CD4-positive, alpha-beta T cell treated with Interleukin-12 subunit alpha and Interleukin-12 subunit beta, for 1 hour (primary cell): ENCODE results near the gene CDH22.

ENCODE experiments used
- DNase-seq: peaks from one replicate; pipeline ENCODE4 v3.0.0-alpha.2; 2020

The CDH22 gene

DNA sequence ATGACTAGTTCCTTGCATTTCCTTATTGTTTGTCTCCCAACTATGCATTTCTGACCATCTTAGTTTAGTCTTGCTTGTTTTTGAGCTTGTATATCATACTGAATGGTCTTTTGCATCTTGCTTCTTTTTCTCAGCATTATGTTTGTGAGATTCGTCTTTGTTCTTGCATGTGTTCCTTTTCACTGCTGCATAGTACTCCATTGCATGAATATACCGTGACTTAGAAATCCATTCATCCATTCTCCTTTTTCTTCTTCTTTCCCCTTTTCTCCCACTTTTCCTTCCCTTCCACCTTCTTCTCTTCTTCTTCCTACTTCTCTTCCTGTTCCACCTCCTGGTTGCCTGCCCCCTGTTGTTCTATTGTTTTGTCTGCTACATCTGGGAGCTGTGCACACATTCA, 42.8 kb downstream of the CDH22 start:
- DNase-seq = no peak

DNA sequence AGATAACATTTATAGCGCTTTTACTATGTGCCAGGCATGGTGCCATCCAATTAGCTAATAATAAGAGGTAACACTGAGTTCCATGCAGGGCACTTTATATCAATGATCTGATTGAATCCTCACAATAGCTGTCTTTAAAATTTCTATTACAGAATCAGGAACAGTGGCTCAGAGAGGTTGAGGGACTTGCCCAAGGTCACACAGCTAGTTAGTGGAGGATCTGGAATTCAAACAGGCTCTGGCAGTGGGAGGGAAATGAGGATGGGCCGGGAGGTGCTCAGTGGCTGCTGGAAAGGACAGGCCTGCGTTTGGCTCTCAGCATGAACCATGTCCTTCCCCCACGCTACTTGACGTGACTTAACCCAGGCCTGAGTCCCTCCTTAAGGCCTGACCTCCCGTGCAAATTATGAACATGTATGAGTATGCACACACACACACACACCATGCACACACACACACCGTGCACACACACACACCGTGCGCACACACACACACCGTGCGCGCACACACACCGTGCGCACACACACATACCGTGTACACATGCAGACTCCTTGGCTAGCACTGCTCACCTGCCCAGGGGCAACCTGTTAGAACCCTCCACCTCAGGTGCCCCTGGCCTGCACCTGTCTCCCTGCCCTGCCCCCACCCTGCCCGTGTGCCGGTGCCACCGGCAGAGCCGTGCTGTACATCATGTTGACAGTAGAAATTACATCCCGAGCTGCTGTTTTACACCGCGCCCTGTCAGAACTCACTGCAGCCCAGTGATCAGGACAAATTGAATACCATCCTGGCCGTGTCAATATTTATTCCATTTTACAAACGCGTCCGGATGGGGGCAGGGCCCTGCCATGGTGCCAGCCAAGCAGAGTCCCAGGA, 43.7 kb downstream of the CDH22 start:
- DNase-seq = no peak

DNA sequence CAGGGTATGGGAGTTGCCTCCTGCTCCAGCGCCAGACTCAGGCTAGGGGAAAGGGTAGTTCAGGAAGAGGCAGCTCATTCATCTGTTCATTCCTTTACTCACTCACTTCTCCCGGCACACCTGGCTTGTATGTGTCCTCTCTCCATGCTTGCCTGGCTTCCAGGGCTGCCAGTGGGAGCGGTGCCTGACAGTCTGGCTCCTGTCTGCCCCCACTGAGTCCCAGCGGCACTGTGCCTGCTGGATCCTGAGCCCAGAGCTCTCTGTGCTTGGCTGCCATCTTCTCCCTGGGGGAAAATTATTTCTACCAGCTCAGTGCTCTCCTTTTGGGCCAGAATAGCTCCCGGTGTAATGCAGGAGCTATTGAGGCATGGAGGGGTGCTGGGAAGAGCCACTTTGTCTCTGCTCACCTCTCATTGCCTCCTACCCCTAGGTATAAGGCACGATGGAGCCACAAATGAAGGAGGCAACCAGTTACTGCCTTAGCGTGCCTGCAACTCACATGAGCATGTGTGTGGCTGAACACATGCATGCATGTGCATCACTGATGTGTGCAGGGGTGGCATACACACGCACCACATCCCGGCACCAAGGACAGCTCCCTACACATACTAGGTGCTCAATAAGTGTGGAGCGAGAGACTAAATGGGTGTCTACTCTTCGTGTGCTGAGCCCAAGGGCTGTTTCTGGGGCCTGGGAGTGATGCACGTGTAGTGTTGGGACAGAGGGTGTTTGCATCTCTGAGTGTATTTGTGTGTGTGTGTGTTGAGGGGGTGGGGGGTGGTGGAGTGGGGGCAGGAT, 46.6 kb downstream of the CDH22 start:
- DNase-seq = no peak

DNA sequence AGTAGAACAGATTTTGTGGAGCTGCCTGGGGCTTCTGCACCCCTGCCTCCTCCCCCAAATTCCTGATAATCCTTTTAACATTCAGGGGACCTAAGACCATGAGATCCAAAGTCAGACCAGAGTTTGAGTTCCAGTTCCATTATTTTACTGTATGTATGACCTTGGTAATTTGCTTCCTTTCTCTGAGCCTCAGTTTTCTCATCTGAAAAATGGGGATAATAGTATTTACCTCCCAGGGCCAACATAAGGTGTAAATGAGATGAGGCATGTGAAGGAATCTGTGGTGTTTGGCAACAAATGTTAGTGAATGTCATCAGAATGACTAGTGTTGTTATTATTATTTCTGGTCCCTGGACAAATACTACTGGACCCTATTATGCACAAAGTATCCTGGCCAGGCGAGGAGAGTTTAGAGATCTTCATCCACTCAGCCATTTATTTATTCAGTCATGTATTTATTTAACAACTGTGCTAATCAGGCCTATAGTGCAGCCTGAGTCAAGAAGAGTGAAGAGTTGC, 47.3 kb downstream of the CDH22 start:
- DNase-seq = no peak

DNA sequence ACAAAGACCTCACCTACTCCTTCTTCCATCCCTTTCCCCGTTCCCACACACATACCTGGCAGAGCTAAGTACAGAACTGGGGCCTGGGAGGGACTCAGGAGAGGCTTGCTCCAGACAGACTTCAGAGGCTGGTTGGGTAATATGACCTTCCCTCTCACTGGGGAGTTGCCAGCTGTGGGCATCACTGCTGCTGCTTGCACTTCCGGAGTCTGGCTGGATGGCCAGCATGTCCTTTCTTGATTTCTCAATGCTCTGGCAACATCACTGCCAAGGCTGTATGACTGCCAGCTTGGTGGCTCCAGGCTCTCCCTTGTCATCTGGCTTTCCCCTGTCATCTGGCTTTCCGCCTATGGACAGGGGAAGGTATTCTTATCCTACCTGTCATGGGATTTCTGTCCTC, 47.8 kb downstream of the CDH22 start:
- no peak for DNase-seq

DNA sequence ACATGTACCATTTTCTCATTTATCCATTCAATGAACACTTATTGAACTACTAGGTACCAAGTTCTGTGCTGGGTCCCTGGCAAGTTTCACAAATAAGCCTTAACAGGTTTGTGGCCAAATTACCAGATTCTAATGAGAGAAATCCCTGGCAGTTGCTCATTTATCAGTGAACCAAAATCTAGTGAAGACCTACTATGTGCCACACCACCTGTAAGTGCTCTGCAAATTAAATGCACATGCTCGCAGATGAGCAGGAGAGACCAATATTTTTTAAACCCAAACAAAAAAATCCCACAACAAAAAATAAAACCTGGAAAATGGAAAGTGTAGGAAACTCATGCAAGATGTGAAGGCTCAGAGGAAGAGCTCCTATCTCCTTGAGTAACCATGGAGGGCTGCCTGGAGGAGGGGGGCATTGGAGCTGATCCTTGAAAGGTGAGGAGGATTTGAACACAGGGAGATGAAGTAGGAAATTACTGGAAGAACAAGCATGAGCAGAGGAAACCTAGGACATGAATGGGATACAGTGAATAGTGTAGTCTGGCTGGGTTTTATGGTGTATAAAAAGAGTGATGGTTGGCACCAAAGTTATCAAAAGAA, 48.9 kb downstream of the CDH22 start:
- no peak for DNase-seq

DNA sequence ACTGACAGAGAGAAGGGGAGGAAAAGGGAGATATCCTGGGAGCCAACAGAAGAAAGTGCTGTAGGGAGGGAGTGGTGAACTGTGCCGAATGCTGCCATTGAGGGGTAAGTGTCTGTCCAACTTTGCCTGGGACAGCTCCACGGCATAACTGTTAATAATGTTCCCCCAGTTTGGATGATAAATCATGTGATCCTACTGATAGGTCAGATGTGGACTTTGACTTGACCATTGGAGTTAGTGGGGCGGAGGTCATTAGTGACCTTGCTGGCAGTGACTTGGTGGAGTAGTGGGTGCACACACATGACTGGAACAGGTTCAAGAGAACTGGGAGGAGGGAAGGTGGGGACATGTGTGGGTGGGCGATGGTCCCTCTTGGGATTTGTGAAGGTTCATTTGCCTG, 50.4 kb downstream of the CDH22 start:
- DNase-seq = no peak

DNA sequence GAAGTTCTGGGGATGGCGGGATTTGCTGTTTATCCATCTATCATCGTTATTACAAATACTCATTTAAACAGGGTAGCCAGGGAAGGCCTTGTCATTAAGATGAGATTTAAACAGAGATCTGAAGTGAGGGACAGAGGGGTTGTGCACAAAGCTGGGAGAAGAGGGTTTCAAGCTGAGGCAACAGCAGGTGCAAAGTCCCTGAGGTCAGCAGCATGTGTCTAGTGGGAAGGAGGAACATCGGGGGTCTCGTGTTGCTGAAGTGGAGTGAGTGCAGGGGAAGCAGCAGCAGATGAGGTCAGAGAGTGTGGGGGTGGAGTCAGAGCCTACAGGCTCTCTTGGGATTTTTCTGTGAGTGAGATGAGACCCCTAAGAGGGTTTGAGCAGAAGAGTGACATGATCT, 52.0 kb downstream of the CDH22 start:
- no peak for DNase-seq

DNA sequence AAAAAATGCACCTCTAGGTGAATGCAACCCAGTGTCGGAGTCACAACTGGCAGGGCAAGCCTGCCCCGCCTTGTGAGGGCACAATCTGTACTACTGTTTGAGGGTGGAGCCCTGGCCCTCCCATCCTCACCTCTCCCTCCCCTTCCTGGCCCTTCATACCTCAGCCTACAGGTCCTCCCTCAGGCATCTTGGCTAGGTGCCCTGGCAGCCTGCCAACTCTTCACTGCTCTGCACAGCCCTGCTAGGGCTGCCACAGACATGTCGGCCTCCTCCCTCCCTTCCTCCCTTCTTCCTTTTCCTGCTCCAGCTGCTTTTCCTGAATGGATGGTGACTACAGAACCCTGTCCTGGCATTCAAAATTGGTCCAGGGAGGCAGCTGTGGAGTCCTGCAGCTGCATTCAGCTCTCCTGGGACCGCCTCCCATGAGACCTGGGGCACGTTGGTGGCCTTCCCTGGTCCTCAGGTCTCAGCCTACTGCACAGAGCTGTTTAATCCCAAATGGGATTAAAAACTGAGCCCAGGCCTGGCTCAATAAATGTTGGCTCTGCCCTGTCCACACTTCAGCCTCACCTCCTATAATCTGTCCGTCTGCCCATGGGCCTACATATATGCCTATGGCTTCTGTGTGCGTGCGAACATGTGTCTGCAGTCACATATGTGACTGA, 52.7 kb downstream of the CDH22 start:
- peak; percentile 2 for DNase-seq

DNA sequence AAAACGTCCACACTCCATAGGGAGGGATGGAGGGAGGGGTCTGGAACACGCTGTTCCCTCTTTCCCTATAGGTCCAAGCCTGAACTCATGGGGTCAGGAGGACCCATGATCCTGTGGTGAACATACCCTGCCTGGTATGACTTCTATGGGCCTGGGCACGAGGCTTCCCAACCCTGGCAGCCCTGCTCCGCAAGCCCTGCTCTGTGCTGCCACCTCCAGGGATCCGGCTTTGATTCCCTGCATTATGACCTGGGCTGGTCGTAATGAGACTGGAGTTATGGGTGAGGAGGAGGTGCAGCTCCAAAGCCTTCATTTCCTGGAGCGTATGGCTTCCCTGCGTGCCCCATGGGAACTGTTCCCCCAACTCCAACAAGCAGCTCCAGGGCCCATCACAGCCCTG, 54.9 kb downstream of the CDH22 start:
- DNase-seq = no peak

DNA sequence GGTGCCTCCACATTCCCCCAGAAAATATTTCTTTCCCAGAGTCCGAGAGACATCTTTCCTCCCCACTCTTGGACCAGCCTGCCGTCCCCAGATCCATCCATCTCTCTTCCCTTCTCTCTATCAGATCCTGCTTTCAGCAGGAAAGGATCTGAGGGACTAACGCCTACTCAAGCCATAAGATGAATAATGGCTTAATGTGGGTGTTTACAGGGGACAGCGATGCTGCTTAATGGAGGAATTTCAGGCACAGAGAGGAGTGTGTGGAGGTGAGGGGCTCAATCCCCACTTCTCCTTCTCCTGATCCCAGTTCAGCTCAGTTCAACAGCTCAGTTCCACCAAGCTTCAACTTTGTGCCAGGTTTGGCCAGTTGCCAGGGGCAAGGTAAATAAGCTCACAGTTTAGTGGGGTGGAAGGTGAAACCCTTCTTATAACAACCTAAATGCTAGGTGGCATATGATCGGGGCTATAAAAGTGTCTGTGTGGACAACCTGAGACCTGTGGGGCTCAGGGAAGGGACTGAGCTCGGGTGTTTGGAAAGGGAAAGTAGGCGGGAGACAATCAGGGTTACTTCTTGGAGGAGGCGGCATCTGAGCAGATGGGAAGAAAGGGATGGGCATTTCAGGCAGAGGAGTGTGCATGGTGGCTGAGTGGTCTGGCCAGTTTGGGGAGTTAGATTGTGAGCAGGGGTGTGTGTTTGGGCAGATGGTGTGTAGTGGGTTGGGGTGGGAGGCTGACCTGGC, 55.8 kb downstream of the CDH22 start:
- DNase-seq = no peak

DNA sequence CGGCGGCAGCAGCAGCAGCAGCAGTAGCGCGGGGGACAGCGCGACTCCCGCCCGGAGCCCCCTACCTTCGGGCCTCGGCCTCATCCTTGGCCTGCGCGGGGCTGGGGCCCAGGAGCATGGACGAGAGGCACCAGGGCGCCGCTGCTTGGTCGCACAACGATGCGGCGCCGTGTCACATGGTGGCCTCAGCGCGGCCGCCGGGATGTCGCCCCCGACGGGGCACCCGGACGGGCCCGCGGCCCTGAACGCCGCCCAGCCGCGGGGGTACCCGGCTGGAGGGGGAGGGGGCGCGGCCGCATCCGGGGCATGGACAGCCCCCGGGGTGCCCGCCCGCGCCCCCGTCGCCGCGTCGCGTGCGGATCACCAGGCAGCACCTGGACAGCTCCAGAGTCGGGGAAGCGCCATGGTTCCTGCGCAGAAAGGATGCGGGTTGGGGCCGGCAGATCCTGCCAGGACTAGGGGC, 57.1 kb downstream of the CDH22 start:
- DNase-seq = no peak

DNA sequence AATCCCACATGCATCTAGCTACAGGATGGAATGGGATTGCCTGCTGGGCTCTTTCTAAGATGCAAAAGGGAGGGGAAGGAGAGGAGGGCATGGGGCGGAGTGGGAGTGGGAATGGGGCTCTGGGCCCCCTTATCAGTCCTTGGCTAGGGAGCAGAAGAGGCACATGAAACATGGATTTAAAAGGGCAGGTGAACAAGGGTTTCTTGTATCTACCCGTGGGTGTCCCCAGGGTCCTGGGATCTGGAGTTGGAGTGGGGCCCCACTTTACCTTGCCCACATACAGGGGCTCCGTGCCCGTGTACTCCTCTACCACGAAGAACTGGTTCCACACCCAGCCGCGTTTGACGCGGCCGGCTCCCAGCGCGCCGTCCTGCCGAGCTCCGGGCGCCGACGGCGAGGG, 57.5 kb downstream of the CDH22 start:
- DNase-seq = no peak

DNA sequence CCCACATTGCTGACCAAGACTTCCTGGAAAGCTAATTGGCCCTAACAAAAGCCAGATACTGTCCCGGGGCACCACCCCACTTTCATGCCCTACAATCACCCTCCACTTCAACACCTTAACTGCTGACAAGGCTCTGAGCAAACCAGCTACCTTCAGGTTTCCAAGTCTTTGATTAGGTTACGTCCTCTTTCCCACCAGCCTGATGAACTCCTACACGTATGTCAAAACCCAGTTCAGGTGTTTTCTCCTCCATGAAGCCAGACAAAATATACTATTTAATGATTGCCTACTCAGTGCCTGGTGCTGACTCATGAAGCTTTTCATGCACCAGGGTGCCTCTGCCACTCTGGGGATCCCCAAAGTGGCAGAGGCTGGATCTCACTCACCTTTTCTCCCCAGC, 58.6 kb downstream of the CDH22 start:
- no peak for DNase-seq

DNA sequence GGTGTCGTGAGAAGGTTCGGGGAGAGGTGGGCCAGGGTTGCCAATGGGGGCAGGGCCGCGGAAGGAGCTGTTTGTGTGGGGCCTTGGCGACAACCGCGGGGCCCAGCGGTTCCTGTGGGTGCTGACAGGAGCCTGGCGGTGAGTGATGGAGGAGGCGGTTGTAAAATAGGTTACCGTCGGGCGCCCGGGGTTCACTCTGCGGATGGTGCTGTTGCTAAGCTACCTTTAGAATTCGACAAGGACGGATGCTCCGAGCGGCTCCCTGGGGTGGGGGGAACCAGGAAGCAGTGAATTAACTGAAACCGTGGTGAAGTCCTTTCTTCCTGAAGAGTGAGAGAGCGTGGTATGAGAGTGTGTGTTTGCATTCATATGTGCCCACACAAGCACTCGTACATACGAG, 61.7 kb downstream of the CDH22 start:
- DNase-seq = no peak

DNA sequence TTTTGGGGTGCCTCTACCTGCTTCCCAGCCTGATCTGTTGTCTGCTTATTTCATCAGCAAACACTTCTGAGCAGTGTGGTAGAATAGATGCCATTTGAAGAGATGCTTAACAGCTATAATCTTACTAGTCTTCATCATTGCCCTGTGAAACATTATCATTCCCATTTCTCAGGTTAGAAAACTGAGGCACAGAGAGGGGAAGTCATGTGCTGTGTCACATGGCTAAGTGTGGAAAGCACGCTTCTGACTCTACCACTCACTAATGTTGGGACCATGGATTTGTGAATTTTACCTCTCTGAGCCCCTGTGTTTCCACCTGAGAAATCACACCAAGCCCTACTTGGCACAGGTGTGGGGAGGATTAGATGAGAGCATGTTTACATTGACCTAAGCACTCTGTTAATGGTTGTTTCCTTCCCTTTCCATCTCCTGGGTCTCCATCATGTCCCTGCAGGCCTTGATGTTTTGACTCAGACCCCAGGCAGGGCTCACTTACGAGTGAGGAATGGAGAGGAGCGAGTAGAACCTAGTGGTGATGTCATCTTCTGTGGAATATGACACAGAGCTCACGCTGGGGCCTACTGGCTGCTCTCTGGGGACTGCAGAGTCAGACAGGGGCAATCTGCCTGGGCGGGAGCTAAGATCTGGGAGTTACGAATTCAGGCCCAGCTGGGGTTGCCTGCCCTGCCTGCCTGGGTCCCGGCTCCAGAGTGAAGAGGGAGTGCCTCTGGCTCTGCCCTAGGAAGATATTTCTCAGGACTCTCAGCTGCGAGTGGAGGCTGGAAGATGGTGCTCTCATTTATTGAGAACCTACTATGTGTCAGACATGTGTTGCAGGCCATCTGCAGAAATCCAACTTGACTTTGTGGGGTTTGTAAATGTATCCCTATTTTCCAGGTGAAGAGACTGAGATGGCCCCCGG, 64.3 kb downstream of the CDH22 start:
- DNase-seq = no peak

DNA sequence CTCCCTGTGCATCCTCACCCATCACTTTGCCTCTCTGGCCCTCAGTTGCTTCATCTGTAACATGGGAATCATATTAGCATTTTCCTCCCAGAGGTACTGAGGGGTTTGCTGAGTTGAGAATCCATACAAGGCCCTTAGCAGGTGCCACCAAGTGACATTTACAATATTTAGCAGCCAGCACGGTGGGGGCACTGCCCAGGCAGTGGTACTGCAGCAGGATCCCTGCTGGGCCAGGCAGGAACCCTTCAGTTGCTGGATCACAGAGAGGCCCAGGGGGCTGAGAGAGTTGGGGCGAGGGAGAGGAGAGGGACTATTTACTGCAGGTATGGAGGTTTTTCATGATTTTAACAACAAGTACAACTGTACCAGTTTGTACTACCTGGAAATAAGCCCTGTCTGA, 65.9 kb downstream of the CDH22 start:
- no peak for DNase-seq

DNA sequence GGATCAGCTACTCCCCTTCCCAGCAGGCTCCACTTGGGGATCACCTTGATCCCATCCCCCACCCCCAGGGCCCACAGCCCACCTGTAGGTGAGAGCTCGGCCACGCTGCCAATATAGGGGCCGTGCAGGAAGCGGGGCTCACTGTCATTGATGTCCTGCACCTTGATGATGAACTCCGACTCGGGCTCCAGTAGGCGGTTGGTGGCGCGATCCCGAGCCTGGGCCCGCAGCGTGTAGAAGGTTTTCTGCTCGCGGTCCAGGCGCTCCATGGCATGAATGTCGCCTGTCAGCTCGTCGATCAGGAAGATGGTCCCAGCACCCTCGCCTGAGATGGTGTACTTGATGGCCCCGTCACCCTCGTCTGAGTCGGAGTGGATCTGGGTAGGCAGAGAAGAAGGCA, 67.4 kb downstream of the CDH22 start:
- DNase-seq = no peak

DNA sequence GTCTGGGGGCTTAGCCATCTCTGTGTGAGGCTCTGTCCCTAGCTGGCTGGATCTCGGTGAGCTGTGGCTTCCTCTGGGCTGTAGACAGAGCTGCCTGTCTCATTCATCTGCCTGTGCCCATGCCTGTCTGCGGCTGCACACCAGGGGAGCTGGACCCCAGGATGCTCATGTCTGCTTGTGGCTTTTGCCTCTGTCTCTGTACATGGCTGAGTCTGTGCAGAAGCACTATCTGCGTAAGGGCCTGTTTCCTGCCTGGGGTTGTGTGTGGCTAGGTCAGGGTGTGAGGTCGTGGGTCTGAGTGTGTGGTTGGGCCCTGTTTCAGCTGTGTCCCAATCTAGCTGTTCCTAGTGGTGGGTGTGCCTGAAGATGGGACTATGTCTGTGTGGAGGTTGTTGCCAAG, 68.2 kb downstream of the CDH22 start:
- DNase-seq = no peak

DNA sequence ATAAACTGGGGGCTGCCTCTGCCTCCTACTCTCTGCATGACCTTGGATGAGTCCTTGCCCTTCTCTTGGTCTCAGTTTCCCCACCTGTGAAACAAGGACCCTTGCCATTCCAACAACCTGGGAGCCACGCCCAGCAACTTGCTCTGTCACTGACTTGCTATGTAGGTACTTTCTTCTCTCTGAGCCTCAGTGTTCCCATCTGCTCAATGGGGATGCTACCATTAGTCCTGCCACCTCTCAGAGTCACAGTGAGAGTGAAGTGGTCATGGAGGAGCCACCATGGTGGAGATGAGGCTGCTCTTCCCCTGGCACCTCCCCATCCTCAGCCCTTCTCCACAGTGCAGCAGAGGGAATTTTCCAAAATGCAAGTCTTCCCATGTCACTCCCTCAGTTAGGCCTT, 70.6 kb downstream of the CDH22 start:
- DNase-seq = no peak

DNA sequence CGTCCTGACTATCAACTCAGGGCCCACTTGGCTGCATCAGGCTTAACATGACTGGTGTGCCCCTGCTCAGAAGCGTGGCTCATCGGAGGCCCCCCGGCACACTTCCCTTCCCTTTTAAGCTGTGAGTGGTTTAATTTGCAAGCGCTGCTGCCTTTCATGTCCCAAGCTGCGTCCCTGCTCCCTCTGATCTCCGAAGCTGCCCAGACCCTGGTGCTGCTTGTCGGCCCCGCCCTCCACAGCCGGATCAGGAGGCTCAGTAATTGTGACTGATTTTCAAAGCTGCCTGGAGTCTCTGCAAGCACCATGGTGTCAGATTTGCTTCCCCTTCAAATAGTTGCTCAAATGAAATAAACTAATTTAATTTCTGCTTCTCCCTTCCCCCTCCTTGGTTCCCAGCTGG, 71.1 kb downstream of the CDH22 start:
- no peak for DNase-seq
